Suprapubic skin (tissue), 4 donors: ENCODE results near the gene FAM167B. TPM values are rescaled to one million over a fixed set of nuclear protein-coding genes. Genes with fewer than 3 reads are reported as not detected.
A peak's percentile ranks its signal among the peaks of the same experiment; 100 is the strongest.

Experiments used
- DNase-seq, 2 donors: peaks; one replicate each; pipeline ENCODE4 v3.0.0-alpha.2; 2019; ENCODE audit warnings: low spot score in 2 of 2
- H3K27ac ChIP-seq: fragments of 200-600 bp; sonication (generic); one replicate; pipeline ENCODE4 v1.5.1; 2019
- H3K27me3 ChIP-seq: fragments of 200-600 bp; sonication (generic); one replicate; pipeline ENCODE4 v1.5.1; 2019
- H3K36me3 ChIP-seq: fragments of 200-600 bp; sonication (generic); one replicate; pipeline ENCODE4 v1.5.1; 2019
- H3K4me1 ChIP-seq: fragments of 200-600 bp; sonication (generic); one replicate; pipeline ENCODE4 v1.5.1; 2019
- H3K4me3 ChIP-seq: fragments of 200-600 bp; sonication (generic); one replicate; pipeline ENCODE4 v1.5.1; 2019; ENCODE audit warnings: mild to moderate bottlenecking
- H3K9me3 ChIP-seq: fragments of 200-600 bp; sonication (generic); one replicate; pipeline ENCODE4 v1.5.1; 2019
- EP300 ChIP-seq: sonication (generic); formaldehyde crosslinking; IDR thresholded peaks from one replicate; pipeline ENCODE4 v1.6.1; 2017; ENCODE audit warnings: antibody characterized with exemption
- POLR2A ChIP-seq, 2 donors: fragments of 450-650 bp; IDR thresholded peaks; one replicate each; pipeline ENCODE4 v1.6.1; 2017; ENCODE audit warnings: antibody characterized with exemption in 2 of 2, mild to moderate bottlenecking in 2 of 2, moderate library complexity in 2 of 2
- POLR2AphosphoS5 ChIP-seq, 3 donors: sonication (generic); formaldehyde crosslinking; IDR thresholded peaks; one replicate each; pipeline ENCODE4 v1.6.1; 2017; ENCODE audit warnings: antibody characterized with exemption in 3 of 3
- WGBS: methylation state at CpG from one replicate; pipeline ENCODE4 v1.1.5; 2018; 5-methylcytosine and 5-hydroxymethylcytosine counted together
- total RNA-seq, 4 donors: library from RNA; depleted of rRNA; stranded (reverse); fragments of >200 nt; gene quantifications; one replicate each; pipeline ENCODE4 v1.1.0, GENCODE V29; 2016
- TF ChIP-seq, protein P1 (sequence below), 2 donors: fragments of 200-600 bp in 1 of 2; fragments of 450-650 bp in 1 of 2; sonication (generic) in 1 of 2; IDR thresholded peaks; one replicate each; pipeline ENCODE4 v1.5.1; 2016 to 2019; ENCODE audit warnings: antibody characterized with exemption in 2 of 2, mild to moderate bottlenecking in 1 of 2, moderate library complexity in 1 of 2

The FAM167B gene
- total RNA-seq, 4 donors from 2014 or later = 1.5 TPM; not detected in 2

- 2% methylated on average over 21 of the region's 34 CpGs for WGBS
- TF ChIP-seq EP300 (no peak), POLR2A (IDR thresholded peaks at IDR 0.05) (peak in 1 of 2 donors; percentile 38), POLR2AphosphoS5 (IDR thresholded peaks at IDR 0.05) (peak in 1 of 3 donors; percentile 27)
- TF ChIP-seq, protein P1, sequence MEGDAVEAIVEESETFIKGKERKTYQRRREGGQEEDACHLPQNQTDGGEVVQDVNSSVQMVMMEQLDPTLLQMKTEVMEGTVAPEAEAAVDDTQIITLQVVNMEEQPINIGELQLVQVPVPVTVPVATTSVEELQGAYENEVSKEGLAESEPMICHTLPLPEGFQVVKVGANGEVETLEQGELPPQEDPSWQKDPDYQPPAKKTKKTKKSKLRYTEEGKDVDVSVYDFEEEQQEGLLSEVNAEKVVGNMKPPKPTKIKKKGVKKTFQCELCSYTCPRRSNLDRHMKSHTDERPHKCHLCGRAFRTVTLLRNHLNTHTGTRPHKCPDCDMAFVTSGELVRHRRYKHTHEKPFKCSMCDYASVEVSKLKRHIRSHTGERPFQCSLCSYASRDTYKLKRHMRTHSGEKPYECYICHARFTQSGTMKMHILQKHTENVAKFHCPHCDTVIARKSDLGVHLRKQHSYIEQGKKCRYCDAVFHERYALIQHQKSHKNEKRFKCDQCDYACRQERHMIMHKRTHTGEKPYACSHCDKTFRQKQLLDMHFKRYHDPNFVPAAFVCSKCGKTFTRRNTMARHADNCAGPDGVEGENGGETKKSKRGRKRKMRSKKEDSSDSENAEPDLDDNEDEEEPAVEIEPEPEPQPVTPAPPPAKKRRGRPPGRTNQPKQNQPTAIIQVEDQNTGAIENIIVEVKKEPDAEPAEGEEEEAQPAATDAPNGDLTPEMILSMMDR (IDR thresholded peaks at IDR 0.05) = no peak
- Histone ChIP-seq H3K4me1 (peaks cover 44% of the 10 kb centered on the region), H3K27me3 (no peaks in the 10 kb centered on the region), H3K27ac (peak within 1 kb of the TSS; percentile 71), H3K36me3 (peaks cover 25% of the 10 kb centered on the region), H3K4me3 (peak within 1 kb of the TSS; percentile 57), H3K9me3 (no peaks in the 10 kb centered on the region)
- peak; percentile 81 to 87 for DNase-seq
These were observed 46.6 kb upstream of the FAM167B start, which contains the start of gene CCDC28B for GRCh38 chr1:32200226-32201010. Gene CCDC28B (plus strand): TSS chr1:32200595. CDS start chr1:32201936, 1,341 bp downstream.

DNA sequence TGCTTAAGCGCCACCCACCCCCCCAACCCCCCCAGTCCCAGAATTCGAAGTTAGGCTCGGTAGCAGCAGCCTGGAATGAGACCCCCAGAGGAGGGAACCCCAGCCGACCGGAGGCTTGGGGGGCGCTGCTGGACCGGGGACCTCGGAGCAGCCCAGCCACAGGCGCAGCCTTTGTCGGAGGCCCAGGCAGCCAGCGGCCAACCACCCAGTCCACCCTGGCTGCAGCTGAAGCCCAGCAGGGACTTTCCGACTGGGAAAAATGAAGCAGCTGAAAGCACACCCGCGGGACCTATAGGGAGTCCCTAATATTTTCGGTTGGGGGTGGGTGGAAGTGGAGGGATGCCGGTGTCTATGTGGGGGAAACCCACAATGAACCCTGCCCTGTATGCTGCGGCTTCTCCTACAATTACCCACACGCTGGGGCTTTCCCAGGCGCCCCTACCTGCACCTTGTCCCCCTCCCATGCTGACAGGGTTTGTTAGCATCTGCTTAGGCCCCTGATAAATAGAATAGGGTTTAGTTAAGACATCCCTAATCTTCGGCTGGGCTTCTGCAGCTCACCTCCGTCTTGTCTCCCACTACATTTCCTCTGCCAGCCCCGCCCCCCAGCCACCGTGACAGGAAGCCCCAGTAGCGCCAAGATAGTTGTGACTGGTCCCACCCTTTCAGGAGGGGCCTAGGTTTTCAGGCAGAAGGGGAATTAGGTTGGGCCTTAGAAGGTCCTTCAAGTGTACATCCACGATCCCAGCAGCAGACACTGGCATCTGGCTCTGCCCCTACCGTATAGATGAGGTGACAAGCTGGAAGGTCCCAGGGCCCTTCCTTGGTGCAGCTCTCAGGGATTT, 45.8 kb upstream of the FAM167B start:
- TF ChIP-seq POLR2AphosphoS5 (IDR thresholded peaks at IDR 0.05) (no peak), POLR2A (IDR thresholded peaks at IDR 0.05) (no peak), EP300 (no peak)
- TF ChIP-seq, protein P1 (IDR thresholded peaks at IDR 0.05) = no peak
- peak overlapping the region; percentile 71 for H3K27ac ChIP-seq
- peaks cover 17% of the 10 kb centered on the region for H3K36me3 ChIP-seq
- H3K4me1 ChIP-seq = peaks cover 46% of the 10 kb centered on the region
- peak; percentile 85 to 87 for DNase-seq
- no peaks in the 10 kb centered on the region for H3K9me3 ChIP-seq
- no peaks in the 10 kb centered on the region for H3K27me3 ChIP-seq
- WGBS = 8% methylated on average over 14 of the region's 26 CpGs
- H3K4me3 ChIP-seq = peak overlapping the region; percentile 57

GRCh38 chr1:32204943-32205361, 42.1 kb upstream of the FAM167B start:
- Histone ChIP-seq H3K4me3 (peak overlapping the region; percentile 72), H3K27ac (no peak overlapping the region), H3K27me3 (no peaks in the 10 kb centered on the region), H3K36me3 (no peaks in the 10 kb centered on the region), H3K4me1 (peaks cover 45% of the 10 kb centered on the region), H3K9me3 (no peaks in the 10 kb centered on the region)
- no peak for DNase-seq
- WGBS = 31% methylated on average over 25 of the region's 26 CpGs
- no peak for TF ChIP-seq EP300
- TF ChIP-seq POLR2AphosphoS5 (IDR thresholded peaks at IDR 0.05) = no peak
- no peak for TF ChIP-seq POLR2A (IDR thresholded peaks at IDR 0.05)
- TF ChIP-seq, protein P1 (IDR thresholded peaks at IDR 0.05) = no peak

DNA sequence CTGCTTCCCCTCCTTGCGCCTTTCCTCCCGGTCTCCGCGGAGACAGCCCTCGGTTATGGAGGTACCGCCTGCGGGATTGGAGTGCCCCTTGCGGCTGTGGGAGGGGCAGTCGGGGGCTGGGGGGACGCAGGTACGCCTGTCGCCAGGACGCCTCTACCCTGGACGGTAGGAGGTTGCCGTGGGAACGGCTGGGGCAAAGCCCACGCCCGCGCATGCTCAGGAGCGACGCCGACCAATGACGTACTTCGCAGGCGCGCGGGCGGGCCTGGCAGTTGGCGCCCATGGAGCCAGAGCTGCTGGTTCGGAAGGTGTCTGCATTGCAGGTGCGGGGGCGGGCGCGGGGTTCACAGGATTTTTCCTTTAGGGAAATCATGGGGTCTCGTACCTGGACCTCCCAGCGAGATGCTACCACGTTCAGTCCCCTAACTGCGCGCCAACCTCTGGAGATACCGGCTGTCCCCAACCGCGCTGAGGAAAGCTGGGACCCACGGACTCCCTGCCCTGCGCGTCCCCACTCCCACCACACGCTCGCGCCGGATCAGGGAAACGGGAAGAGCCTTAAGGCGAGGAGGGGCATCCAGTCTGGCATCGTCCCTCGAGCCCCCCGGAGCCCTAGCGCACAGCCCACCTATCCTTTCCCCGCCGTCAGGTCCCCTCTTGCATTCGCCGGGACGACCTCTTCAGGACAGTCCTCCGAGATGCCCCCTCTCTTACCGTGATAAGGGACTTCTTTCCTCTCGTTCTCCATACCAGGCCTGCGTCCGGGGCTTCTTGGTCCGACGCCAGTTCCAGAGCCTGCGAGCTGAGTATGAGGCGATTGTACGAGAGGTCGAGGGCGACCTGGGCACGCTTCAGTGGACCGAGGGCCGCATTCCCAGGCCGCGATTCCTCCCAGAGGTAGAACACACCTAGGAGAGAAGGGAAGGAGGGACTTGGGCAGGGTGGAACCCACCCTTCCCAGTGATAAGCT, 41.3 kb upstream of the FAM167B start, which contains the start of gene IQCC:
Gene IQCC (plus strand): TSS at position 271 of the 970 bp plus-strand sequence. CDS start 11 bp downstream, at position 282.
- Histone ChIP-seq H3K27ac (peak within 1 kb of the TSS; percentile 13), H3K36me3 (no peaks in the 10 kb centered on the region), H3K4me1 (peaks cover 41% of the 10 kb centered on the region), H3K4me3 (peak within 1 kb of the TSS; percentile 72), H3K9me3 (no peaks in the 10 kb centered on the region), H3K27me3 (no peaks in the 10 kb centered on the region)
- TF ChIP-seq POLR2A (IDR thresholded peaks at IDR 0.05) = peak in 1 of 2 donors; percentile 11
- no peak for TF ChIP-seq POLR2AphosphoS5 (IDR thresholded peaks at IDR 0.05)
- 4% methylated on average over 20 of the region's 77 CpGs for WGBS
- peak; percentile 91 to 92 for DNase-seq

- Histone ChIP-seq H3K4me3 (no peak overlapping the region), H3K9me3 (no peaks in the 10 kb centered on the region), H3K27ac (no peak overlapping the region), H3K36me3 (peaks cover 6% of the 10 kb centered on the region), H3K4me1 (peaks cover 23% of the 10 kb centered on the region), H3K27me3 (no peaks in the 10 kb centered on the region)
- 90% methylated on average over 6 of the region's 6 CpGs for WGBS
- TF ChIP-seq POLR2AphosphoS5 (IDR thresholded peaks at IDR 0.05) (no peak), EP300 (no peak), POLR2A (IDR thresholded peaks at IDR 0.05) (no peak)
- TF ChIP-seq, protein P1 (IDR thresholded peaks at IDR 0.05) = no peak
- DNase-seq = no peak
These were observed 38.6 kb upstream of the FAM167B start for GRCh38 chr1:32208469-32208868.
